Pancreas (tissue), 10 donors: ENCODE measurements around the gene NEK10. TPM values are rescaled to one million over a fixed set of nuclear protein-coding genes. Genes with fewer than 3 reads are reported as not detected.

Experiments
- ATAC-seq, 4 donors: fragments of 200-7000 bp; cut with Tn5 transposase; one replicate each; pipeline versions ENCODE4 v1.8.0 to v1.9.1; 2020; ENCODE audit warnings: mild to moderate bottlenecking in 4 of 4, moderate library complexity in 4 of 4
- DNase-seq, 6 donors: peaks; one replicate each; pipeline ENCODE4 v3.0.0-alpha.2; 2020
- FAIRE-seq: peaks from 2 replicates; lab custom pipeline; 2012; peaks lifted over from hg19 to GRCh38; lab: Jason Lieb, UNC
- H3K27ac ChIP-seq, 4 donors: fragments of 200-600 bp; sonication (generic); 1 replicate in 3 of 4; 2 replicates in 1 of 4; pipeline versions ENCODE4 v1.5.0 to v1.8.0; 2020
- H3K27me3 ChIP-seq, 4 donors: fragments of 200-600 bp; one replicate each; pipeline ENCODE4 v1.8.0; 2021
- H3K36me3 ChIP-seq, 3 donors: fragments of 200-600 bp; sonication (generic) in 1 of 3; one replicate each; pipeline versions ENCODE4 v1.5.0 to v1.8.0; 2020 to 2021
- H3K4me1 ChIP-seq, 3 donors: fragments of 200-600 bp; one replicate each; pipeline ENCODE4 v1.8.0; 2021
- H3K4me3 ChIP-seq, 4 donors: fragments of 200-600 bp; sonication (generic) in 2 of 4; one replicate each; pipeline versions ENCODE4 v1.5.0 to v1.8.0; 2020 to 2021
- H3K9me3 ChIP-seq, 4 donors: fragments of 200-600 bp; one replicate each; pipeline ENCODE4 v1.8.0; 2021
- WGBS, 2 donors: extraction: QIAGEN DNeasy Blood & Tissue Kit; methylation state at CpG; one replicate each; pipeline ENCODE4 v1.1.7; 2013; 5-methylcytosine and 5-hydroxymethylcytosine counted together
- intact Hi-C, 3 donors: fragments of 100-400 bp; cut with DNase I; formaldehyde crosslinking; loops; one replicate each; pipeline versions ENCODE4 v1.11.1 to v1.14.2; 2022
- polyA plus RNA-seq, 2 donors: library from polyadenylated mRNA; stranded (reverse); fragments of 200-250 nt; gene quantifications; one replicate each; pipeline ENCODE4 v1.2.3, GENCODE V29; 2013
- total RNA-seq, 6 donors: library from RNA; stranded (reverse); fragmentation: NEBNext Ultra II Directional in 4 of 6; extraction: Animal tissue kit (Norgen Biotek cat#: 25700) in 4 of 6; gene quantifications; one replicate each; pipeline versions ENCODE4 v1.2.1 to v1.2.4, GENCODE V29; 2021 to 2023
- TF ChIP-seq, protein P1 (sequence below), 4 donors: fragments of 200-600 bp; sonication (generic) in 3 of 4; IDR thresholded peaks; one replicate each; pipeline versions ENCODE4 v1.5.0 to v1.8.0; 2021; ENCODE audit warnings: antibody characterized with exemption in 4 of 4
- donor health status: healthy with polysubstance abuse.
- donor health status: DM: no; HTN: no; CAD: no; lungs with moderate emphysema.
- donor health status: DM: no; HTN: no; CAD: no.
- donor health status: control.
- donor health status: control.
- donor health status: Bipolar disorder and iron deficiency.
- donor health status: DM: yes; HTN: yes; CAD: no.
- donor health status: DM: no; HTN: no; CAD: no.
- donor health status: DM: no; HTN: no; CAD: no.
- donor health status: DM: yes; HTN: yes; CAD: no.

The NEK10 gene
- total and polyA plus RNA-seq, 8 donors, result 0.24 to 0.90 (median 0.37) TPM

DNA sequence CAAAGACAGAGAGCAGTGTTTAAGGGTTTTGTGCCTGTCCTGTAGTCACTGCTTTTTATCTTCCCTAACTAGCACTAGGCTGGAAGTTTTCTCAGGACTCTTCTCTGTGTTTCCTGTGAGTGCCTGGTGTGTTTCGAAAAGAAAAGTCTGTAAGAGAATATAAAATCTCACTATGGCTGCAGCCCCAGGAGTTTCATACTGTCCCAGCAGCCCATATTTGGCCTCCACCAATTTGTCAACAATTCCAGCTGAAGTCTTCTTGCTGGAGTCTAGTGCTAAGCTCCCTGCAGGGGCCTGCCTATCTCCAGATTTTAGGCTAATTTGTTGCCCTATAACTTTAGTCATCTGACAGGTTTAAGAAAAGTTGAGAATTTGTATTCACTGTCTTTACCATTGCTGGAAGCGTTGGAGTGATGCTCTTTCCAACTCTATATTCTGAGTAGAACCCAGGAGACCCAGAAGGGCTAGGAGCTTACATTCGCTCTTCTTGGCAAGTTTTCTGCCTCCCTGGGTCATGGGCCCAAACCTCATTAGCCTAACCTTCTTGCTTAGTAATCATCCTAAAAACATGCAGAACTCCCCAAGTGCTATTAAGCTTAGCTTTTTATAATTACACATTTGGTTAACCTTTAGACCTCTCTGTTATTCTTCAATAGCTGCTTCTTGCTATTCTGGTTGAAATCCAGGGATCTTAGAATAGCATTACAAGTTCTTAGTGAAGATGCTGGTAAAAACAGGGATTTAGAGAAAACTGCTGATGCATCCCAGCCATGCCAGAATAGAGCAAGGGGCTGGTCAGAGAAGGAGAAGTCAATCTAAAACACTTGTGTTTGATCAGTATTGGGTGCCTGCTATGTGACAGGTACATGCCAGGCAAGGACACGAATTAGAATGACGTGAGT is 283.1 kb downstream of the NEK10 start:
- intact Hi-C loops, result no loop called here
- TF ChIP-seq, protein P1, sequence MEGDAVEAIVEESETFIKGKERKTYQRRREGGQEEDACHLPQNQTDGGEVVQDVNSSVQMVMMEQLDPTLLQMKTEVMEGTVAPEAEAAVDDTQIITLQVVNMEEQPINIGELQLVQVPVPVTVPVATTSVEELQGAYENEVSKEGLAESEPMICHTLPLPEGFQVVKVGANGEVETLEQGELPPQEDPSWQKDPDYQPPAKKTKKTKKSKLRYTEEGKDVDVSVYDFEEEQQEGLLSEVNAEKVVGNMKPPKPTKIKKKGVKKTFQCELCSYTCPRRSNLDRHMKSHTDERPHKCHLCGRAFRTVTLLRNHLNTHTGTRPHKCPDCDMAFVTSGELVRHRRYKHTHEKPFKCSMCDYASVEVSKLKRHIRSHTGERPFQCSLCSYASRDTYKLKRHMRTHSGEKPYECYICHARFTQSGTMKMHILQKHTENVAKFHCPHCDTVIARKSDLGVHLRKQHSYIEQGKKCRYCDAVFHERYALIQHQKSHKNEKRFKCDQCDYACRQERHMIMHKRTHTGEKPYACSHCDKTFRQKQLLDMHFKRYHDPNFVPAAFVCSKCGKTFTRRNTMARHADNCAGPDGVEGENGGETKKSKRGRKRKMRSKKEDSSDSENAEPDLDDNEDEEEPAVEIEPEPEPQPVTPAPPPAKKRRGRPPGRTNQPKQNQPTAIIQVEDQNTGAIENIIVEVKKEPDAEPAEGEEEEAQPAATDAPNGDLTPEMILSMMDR (IDR thresholded peaks at IDR 0.05), result no peak
- H3K27me3 ChIP-seq, result no peaks in the 10 kb centered on the region
- ATAC-seq, result no peak
- no peak overlapping the region for H3K27ac ChIP-seq
- H3K36me3 ChIP-seq, result no peaks in the 10 kb centered on the region
- H3K4me3 ChIP-seq, result no peak overlapping the region
- no peak for DNase-seq
- no peaks in the 10 kb centered on the region for H3K4me1 ChIP-seq
- WGBS, 2 donors, result 76 to 88% methylated on average over 5 of the region's 5 CpGs
- no peak for FAIRE-seq
- H3K9me3 ChIP-seq, result no peaks in the 10 kb centered on the region

DNA sequence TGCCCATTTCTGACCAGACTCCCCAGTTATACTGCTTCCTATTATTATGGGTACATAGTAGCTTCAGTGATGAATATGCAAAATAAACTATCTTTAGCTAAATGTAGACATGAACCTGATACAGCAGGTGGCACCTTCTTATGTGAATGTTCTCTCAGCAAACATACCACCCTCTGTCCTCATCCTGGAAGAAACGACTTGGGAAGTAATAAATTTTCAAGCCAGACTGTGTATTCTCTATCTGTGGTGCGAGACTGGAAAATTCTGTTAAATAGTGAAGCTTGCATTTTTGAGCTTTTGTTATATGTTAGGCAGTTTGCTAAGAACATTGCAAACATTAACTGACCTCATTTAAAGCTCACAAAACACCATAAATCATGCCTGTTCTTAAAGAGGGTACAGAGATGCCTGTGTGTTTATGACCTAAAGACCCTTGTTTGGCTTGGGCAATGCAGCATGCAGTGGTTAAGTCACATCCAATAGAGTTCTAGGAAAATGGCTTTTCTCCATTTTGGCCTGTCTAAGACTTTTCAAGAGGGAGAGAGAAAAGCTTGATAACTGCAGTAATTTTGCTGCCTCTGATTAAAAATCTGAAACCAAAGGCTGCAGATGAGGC is 287.1 kb downstream of the NEK10 start:
- FAIRE-seq (no peak), ATAC-seq (no peak), DNase-seq (no peak)
- no peak overlapping the region for H3K27ac ChIP-seq
- no peaks in the 10 kb centered on the region for H3K9me3 ChIP-seq
- WGBS, 2 donors, result 45 to 62% methylated on average over 2 of the region's 2 CpGs
- H3K4me3 ChIP-seq, result no peak overlapping the region
- H3K4me1 ChIP-seq, result no peaks in the 10 kb centered on the region
- intact Hi-C loops, result no loop called here
- H3K36me3 ChIP-seq, result no peaks in the 10 kb centered on the region
- TF ChIP-seq, protein P1 (IDR thresholded peaks at IDR 0.05), result no peak
- no peaks in the 10 kb centered on the region for H3K27me3 ChIP-seq

GRCh38 chr3:27081566-27081965 is 287.6 kb downstream of the NEK10 start:
- H3K27me3 ChIP-seq, result no peaks in the 10 kb centered on the region
- FAIRE-seq, result no peak
- TF ChIP-seq, protein P1 (IDR thresholded peaks at IDR 0.05), result no peak
- H3K36me3 ChIP-seq, result no peaks in the 10 kb centered on the region
- no peak for DNase-seq
- H3K9me3 ChIP-seq, result no peaks in the 10 kb centered on the region
- H3K4me1 ChIP-seq, result no peaks in the 10 kb centered on the region
- H3K4me3 ChIP-seq, result no peak overlapping the region
- H3K27ac ChIP-seq, result no peak overlapping the region
- intact Hi-C loops, result no loop called here
- no peak for ATAC-seq
- WGBS, 2 donors, result 83% methylated on average over 5 of the region's 5 CpGs

- FAIRE-seq (no peak), ATAC-seq (no peak), DNase-seq (no peak)
- TF ChIP-seq, protein P1 (IDR thresholded peaks at IDR 0.05), result no peak
- intact Hi-C loops, result no loop called here
- no peak overlapping the region for H3K4me3 ChIP-seq
- H3K27ac ChIP-seq, result no peak overlapping the region
- H3K27me3 ChIP-seq, result no peaks in the 10 kb centered on the region
- 86 to 87% methylated on average over 2 of the region's 2 CpGs for WGBS, 2 donors
- no peaks in the 10 kb centered on the region for H3K4me1 ChIP-seq
- H3K36me3 ChIP-seq, result no peaks in the 10 kb centered on the region
- no peaks in the 10 kb centered on the region for H3K9me3 ChIP-seq
These were observed 289.0 kb downstream of the NEK10 start for GRCh38 chr3:27080258-27080525.
